HuH-7.5 (cell line): ENCODE data around the gene CGB5.
A peak's percentile ranks its signal among the peaks of the same experiment; 100 is the strongest.
"Not testable (repeated sequence)": the region's sequence is repeated elsewhere in the genome, so short reads cannot be mapped to it uniquely, and the experiment has no call there.

Source experiments
- DNase-seq: peaks from one replicate; pipeline ENCODE4 v3.0.0; 2011; ENCODE audit warnings: low spot score

Gene CGB5

DNA sequence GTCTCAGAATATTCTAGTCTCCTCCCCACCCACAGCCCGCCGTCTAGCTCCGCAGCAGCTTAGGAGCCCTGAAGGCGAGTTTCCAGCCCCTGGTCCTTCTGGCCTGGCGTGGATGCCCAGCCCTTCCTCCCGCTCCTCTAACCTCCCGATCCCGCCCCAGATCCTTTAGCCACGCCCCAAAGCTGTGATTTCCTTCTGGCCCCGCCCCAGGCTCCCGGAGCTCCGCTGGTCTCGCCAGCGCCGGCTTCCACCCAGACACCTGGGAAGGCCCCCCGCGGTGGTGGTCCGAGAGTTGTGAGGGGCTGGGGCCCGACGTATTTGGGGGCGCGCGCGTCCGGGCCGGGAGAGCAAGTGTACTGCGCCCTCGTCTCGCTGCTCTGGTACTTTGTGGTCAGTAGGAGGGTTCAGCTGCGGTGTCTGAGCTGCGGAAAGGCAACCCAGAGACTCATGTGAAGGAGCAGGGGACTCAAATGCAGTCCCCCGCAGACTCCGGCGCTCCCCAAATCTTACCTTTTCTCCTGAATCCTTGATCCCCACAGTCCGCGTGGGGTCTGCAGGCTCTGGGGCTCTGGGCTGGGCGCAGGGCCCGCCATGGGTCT lies 14.1 kb downstream of the CGB5 start, which contains the start of gene CGB7:
TSS of gene CGB7 (minus strand) at position 114 of the 599 bp plus-strand sequence. CDS start 2,374 bp downstream, outside the sequence.
- DNase-seq: peak; percentile 89

DNA sequence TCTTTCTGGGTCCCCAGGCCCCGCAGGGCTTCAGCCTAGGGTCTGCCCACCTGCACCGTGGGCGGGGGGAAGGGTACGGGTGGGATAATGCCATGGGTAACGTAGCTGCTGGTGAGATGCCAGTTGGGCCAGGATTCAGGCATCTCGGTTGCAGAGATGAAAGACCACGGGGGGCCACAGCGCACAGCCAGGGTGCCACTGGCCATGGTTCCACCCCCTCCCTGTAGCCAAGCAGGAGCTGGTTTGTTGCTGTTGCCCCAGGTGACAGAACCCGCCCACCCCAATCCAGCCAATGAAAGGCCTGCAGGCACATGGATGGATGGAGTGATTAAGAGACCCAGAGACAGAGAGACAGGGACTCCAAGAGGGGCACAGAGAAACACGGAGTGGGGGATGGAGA lies 14.9 kb downstream of the CGB5 start:
- no peak for DNase-seq

DNA sequence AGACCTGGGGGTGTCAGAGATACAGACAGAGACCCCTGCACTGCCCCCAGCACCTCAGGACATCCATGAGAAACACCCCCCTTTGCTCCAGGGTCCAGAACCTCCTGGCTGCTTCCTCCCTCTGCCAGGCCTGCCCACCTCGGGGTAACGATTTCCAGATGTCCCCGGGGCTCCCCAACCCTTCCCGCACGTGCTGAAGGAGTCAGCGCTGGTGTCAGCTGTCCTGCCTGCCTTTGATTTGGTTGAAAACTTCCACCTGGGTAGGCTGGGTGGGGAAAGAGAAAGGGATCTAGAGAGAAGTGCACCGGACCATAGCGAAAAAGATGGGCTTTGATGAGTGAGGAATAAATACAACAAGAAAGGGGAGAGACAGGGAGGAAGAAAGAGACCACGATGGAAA lies 15.4 kb downstream of the CGB5 start:
- DNase-seq: no peak

DNA sequence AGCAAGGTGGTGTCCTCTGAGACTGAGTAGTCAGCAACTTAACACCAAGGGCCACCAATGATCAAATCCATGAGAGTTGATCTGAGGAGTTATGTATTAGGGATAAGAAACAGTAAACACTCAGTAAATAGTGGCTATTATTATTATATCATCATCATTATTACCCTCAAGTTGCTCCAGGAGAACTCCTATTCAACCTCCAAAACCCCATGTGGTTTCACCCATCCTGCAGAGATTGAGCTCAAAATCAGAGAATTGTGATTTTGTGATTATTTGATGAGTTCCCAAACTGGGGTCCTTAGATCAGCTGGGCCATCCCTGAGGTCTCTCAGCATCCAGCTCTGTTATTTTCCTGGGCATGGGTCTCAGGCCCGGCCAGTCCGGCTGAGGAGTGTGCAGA lies 17.4 kb downstream of the CGB5 start:
- no peak for DNase-seq

DNA sequence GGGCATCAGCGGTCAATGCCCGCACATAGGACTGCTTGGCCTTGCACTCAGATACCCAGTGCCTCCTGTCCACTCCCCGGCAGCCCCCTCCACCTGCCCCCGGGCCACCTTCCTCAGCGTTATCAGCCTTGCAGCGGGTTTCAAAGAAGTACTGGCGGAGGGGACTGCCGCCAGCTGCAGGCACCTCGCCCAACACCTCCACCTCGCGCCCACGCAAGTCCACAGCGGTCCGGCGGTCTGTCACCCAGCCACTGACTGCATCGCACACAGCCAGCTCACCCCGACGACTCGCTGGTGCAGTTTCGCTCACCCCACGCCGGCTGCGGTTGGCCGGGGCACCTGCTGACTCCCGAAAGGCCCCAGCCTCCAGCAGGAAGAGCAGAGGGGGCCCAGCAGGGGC lies 17.8 kb downstream of the CGB5 start:
- no peak for DNase-seq

DNA sequence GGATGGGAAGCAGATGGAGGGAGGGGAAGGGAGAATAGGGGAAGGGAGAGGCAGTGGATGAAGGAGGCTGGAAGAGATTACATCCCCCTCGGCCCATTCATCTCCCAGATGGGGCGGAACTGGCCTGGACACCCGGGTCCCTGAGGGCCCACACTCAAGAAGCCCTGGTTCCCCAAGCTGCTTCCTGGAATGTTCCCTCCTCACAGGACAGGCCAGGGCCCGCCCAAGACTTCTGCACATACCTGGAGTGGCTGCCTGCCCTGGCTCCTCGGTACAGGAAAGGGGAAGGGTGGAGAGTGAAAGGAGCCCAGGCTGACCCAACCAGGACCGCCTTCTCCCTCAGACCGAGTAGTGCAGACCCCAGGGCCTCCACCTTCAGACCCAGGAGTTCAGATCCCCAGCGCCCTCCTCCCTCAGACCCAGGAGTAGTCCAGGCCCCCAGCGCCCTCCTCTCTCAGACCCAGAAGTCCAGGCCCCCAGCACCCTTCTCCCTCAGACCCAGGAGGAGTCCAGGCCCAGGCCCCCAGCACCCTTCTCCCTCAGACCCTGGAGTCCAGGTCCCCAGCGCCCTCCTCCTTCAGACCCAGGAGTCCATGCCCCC lies 20.5 kb downstream of the CGB5 start:
- DNase-seq: no peak

DNA sequence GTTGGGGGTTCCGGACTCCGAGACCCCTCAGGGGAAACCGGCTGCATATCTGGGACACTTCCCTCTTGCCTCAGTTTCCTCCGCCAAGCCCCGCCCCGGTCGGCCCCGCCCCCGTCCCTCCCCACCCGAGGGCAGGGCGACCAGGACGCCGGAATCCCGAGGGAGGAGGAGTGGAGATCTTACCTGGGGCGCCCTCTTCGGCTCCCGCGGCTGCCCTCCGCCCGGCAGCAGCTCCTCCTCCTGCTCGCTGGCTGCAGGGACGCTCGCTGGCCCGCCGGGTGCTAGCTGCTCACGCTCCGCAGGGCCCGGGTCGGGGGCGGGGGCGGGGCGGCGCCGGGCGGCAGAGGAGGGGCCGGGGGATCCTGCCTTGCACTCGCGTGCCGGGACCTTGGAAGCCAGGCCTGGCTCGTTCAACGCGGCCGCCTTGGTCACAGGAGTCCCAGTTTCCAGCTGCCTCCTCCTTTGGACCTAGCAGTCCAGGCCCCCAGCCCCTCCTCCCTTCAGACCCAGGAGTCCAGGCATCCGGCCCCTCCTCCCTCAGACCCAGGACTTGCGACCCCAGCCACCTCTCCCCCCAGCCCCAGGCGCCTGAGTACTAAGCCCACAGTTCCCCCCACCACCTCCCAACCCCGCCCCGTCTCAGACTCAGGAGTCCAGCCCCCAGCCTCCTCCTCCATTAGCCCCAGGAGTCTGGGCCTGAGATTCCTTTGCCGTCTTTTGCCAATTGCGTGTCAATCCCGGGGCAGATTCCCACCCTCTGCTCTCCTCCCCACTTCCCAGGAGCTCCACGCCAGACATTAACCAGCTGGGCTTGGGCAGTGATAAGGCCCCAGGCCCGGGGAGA lies 21.3 kb downstream of the CGB5 start, which contains the start of gene NTF4:
TSS of gene NTF4 (minus strand) at position 51 of the 844 bp plus-strand sequence. CDS start 2,821 bp downstream, outside the sequence.
- peak; percentile 79 for DNase-seq

DNA sequence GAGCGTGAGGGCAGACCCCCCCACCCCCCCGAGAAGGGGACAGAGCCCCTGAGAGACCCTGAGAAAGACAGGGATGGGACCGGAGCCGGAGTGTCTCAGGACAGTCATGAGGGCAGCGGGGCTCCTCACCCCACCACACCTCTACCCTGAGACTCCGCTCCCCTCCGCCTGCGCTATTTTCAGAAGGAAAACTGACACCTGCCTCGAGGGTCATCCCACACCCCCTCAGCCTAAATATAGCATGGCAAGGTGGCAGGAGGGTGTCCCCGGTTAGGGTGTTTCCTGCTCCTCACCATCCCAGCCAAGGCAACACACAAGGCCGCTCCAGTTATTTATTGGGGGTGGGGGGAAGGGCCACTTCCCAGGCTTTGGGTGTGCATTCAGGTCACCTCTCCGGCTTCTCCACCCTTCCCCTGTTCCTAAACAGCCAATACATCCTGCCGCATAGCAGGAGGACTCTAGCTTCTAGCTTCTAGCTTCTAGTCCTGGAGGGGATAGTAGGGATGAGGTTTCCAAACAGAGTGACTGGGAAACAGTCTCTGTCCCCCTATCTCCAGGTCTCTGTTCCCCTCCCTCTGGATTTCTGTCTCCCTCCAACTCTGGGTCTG lies 22.4 kb downstream of the CGB5 start:
- no peak for DNase-seq

DNA sequence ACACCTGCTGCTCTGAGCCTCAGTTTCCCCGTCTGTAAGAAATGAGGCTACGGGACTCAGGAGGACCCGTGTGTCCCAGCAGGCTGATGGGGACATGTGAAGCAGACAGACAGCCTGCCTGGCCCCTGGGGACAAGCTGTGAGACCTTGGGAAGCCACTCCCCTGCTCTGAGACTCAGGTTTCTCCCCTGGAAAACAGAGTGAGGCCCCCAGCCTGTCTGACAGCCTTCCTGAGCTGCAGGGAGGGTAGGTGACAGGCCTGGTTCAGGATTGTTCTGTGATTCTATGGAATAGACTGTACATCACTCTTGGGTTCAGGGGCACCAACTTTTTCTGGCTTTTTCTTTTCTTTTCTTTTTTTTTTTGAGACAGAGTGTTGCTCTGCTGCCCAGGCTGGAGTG lies 23.9 kb downstream of the CGB5 start:
- no peak for DNase-seq

DNA sequence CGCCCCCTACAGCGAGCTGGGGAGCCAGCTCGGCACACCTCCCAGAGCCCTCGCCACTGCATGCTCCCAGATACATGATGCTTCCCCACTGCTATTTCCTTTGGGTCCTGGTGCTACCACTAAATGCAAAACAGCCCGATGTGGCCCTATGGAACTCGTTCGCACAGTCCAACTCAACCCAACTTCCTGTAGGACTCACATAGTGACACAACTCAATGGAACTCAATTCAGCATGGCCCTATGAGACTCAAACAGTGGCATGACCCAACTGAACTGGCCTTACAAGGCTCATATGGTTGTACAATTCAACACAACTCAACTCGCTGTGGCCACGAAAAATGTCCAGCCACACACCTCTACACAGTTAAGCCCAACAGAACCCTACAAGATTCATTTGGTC lies 25.4 kb downstream of the CGB5 start:
- no peak for DNase-seq

DNA sequence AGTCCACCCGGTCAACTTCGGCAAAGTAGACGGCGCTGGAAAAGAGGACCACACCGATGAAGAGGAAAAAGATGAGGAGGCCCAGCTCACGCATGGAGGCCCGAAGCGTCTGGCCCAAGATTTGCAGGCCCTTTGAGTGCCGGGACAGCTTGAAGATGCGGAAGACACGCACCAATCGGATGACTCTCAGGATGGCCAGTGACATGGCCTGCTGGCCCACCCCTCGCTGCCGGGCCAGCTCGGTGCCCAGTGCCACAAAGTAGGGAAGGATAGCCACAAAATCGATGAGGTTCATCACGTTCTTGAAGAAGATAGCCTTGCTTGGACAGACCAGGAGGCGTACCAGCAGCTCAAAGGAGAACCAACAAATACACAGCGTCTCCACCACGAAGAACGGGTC lies 26.8 kb downstream of the CGB5 start:
- DNase-seq: no peak

DNA sequence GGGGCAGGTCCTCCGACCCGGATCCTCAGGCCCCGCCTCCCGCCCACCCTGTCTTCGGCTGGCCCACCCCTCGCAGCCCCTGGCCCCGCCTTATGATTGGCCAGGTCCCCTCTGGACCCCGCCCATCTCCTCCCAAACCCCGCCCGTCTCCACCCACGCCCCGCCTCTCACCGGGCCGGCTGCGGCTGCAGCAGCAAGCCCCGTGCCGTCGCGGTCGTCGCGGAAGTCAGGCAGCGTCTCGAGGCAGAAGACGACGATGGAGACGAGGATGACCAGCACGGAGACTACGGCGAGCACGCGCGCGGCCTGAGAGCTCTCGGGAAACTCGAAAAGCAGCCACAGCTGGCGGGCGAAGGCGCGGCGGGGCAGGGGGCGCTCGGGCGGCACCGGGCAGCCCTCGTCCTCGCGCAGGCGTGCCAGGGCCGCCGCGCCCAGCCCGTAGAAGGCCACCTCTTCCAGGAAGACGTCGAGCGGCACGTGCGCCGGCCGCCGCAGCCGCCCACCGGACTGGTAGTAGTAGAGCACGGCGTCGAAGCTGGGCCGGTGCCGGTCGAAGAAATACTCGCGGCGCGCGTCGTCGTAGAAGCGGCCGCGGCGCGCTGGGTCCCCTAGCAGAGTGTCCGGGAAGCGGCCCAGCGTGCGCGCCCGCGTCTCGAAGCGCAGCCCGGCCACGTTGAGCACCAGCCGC lies 28.4 kb downstream of the CGB5 start:
- DNase-seq: no peak

DNA sequence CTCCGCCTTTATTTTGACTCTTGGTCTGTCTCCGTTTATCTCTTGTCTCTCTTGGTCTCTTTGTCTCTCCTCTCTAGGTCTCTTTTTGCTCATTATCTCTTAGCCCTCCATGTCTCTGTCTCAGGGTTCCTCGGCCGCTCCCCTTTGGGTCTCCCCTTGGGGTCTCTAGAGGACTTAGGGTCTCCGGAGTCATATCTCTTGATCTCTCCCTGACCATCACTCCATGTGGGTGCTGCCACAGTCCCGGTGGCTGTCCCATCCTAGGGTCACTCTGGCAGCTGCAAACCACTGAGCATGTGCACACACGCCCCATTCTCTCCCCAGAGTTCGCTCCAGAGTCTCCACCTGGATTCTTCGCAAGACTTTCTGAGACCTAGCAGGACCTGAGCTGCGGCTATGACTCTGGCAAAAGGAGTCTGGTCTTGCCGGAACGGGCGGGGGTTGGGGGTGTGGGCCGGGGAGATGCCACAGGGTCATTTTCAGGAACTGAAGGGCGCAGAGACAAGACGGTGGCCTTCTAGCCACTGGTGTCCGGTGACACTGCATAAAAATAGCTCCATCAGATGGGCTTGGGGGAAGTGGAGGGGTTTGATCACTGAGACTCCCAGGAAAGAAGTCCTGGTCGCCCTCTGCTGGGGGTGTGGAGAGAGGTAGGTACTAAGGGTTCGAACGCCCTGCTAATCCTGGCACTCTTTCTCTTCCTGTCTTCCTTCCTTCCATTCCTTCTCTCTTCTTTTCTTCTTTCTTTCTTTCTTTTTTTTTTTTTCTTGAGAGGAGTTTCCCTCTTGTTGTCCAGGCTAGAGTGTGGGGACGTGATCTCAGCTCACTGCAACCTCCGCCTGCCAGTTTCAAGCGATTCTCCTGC lies 30.1 kb downstream of the CGB5 start:
- DNase-seq: peak; percentile 81

DNA sequence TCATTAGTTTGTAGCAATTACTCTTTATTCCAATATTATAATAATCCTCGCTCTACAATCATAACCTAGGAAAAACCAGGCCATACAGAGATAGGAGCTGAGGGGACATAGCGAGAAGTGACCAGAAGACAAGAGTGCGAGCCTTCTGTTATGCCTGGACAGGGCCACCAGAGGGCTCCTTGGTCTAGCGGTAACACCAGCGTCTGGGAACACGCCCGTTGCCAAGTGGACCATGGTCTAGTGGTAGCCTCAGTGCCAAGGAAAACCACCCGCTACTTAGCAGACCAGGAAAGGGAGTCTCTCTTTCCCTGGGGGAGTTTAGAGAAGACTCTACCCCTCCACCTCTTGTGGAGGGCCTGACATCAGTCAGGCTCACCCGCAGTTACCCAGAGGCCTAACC lies 31.2 kb downstream of the CGB5 start:
- DNase-seq: not testable (repeated sequence)

DNA sequence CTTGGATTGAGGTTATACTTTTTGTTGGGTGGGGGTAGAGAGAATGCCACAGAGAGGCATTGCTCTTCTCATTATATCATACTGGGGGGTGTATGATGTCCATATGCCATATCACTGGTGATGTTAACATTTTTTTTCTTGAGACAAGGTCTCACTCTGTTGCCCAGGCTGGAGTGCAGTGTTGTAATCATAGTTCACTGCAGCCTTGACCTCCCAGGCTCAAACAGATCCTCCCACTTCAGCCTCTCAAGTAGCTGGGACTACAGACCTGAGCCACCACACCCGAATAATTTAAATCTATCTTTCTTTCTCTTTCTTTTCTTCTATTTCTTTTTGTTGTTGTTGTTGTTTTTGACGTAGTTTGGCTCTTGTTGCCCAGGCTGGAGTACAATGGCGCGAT lies 36.7 kb downstream of the CGB5 start:
- no peak for DNase-seq

DNA sequence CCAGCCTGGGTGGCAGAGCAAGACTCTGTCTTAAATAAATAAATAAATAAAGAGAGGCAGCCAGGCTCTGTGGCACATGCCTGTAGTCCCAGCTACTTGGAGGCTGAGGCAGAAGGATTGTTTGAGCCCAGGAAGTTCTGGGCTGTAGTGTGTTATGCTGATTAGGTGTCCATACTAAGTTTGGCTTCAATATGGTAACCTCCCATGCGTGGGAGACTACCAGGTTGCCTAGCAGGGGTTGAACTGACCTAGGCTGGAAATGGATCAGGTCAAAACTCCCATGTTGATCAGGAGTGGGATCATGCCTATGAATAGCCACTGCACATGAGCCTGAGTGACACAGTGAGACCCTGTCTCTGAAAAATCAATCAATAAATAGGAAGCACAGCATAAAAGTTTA lies 37.6 kb downstream of the CGB5 start:
- DNase-seq: no peak

DNA sequence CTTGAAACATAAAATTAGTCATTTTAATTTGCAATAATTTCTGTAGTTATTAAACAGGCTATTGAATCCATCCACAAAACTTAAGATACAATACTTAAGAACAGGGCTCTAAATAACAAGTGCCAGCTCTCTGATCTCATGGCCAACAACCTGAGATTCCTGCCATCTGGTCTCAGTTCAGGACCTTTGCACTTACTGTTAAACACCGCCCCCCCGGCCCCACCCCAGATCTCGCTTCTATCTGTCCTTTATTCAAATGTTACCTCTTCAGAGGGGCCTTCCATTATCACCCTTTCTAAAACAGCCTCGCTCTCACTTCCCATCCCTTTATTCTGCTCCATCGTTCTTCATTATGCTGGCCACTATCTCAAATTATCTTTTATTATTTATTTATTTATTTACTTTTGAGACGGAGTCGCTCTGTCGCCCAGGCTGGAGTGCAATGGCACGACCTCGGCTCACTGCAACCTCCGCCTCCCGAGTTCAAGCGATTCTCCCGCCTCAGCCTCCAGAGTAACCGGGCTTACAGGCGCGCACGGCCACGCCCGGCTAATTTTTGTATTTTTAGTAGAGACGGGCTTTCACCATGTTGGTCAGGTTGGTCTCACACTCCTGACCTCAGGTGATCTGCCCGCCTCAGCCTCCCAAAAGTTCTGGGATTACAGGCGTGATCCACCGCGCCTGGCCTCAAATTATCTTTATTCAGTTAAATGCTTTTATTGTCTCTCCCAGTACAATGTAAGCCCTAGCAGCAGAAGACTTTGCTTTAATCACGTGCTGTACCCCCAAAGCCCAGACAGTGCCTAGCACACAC lies 40.8 kb downstream of the CGB5 start:
- no peak for DNase-seq

DNA sequence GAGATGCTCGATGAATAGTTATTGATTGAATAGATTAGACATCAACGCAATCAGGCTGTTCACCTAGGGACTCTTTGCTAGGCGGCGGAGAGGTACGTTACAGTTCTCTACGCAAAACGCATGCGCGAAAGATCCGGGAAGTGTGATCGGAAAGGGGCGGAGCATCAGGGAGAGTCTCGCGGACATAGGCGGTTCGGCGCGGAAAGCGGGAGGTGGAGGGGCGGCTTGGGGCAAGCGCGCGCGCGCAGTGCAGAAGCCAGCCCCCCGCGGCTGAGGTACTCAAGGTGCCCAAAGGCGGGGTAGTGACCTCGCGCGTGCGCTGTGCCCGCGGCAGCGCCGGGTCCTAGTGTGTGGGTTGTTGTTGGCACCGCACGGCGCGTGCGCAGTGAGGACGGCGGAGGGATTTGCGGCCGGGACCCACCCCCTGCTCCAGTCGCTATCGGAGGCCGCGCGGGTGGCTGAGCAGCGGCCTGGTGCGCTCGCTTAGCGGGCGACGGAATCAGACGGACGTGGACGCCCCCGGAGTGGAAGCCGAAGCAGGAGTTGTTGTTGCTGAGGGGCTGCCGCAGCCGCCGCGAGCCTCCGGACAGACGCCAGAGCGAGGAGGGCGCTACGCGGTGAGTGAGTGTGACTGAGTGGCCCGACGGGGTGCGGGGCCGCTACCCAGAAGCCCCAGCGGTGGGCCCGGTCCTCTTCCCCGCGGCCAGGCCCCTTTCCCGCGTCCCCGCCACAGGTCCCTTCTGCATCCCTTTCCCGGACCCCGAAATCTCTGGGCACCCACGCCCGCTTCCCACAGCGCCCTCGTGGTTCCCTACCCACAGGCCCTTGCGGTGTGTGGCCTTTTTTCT lies 41.6 kb downstream of the CGB5 start, which contains the start of gene SNRNP70:
TSS of gene SNRNP70 (plus strand) at position 432 of the 848 bp plus-strand sequence. CDS start 964 bp downstream, outside the sequence.
- DNase-seq: peak; percentile 99

DNA sequence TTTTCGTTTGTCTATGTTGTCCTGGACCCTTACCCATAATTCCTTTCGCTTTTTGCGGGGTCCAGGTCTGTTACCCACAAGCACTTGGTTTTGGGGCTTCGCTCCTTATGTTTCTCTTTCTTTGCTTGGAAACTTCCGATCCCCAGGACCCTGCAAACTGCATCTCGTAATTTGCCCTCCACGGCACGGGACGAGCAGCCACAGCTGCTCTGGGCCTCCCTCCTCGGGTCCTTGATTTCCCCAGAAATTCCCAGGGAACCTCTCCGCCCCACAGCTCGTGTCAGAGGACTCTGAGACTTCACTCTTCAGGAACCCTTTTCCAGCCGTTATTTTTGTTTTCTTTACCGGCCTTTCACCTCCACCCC lies 42.2 kb downstream of the CGB5 start:
- DNase-seq: no peak
